ENCODE measurements around the gene CASD1.

Gene CASD1

GRCh38 chr7:94491410-94491809, 18.2 kb upstream of the CASD1 start:
- no peaks in the 10 kb centered on the region for H3K27me3 ChIP-seq (ENCODE audit: insufficient read depth, low read length)
- no peaks in the 10 kb centered on the region for H3K4me1 ChIP-seq (ENCODE audit: control insufficient read depth, insufficient read depth, low read length, unreplicated experiment)
- H3K79me2 ChIP-seq (ENCODE audit: control insufficient read depth, insufficient read depth, low read length, unreplicated experiment), result no peaks in the 10 kb centered on the region
- no peak overlapping the region for H3K27ac ChIP-seq (ENCODE audit: low read depth, low read length)
- H2AFZ ChIP-seq (ENCODE audit: low read length, unreplicated experiment), result no peak overlapping the region
- H3K4me3 ChIP-seq (ENCODE audit: low read depth, low read length), result no peak overlapping the region
- H3K36me3 ChIP-seq (ENCODE audit: insufficient read depth, low read length), result no peaks in the 10 kb centered on the region

- H3K4me1 ChIP-seq (ENCODE audit: control insufficient read depth, insufficient read depth, low read length, unreplicated experiment), result no peaks in the 10 kb centered on the region
These were observed 17.0 kb upstream of the CASD1 start for GRCh38 chr7:94492601-94493000.

GRCh38 chr7:94497874-94498670, 11.5 kb upstream of the CASD1 start:
- Histone ChIP-seq H3K27ac (ENCODE audit: low read depth, low read length) (no peak overlapping the region), H3K4me1 (ENCODE audit: control insufficient read depth, insufficient read depth, low read length, unreplicated experiment) (no peaks in the 10 kb centered on the region), H3K36me3 (ENCODE audit: insufficient read depth, low read length) (no peaks in the 10 kb centered on the region), H3K27me3 (ENCODE audit: insufficient read depth, low read length) (no peaks in the 10 kb centered on the region), H3K4me3 (ENCODE audit: low read depth, low read length) (no peak overlapping the region), H2AFZ (ENCODE audit: low read length, unreplicated experiment) (no peak overlapping the region), H3K79me2 (ENCODE audit: control insufficient read depth, insufficient read depth, low read length, unreplicated experiment) (no peaks in the 10 kb centered on the region)

More at GRCh38 chr7:94492601-94493000, 17.0 kb upstream of the CASD1 start:
- Histone ChIP-seq H3K4me3 (ENCODE audit: low read depth, low read length) (no peak overlapping the region), H2AFZ (ENCODE audit: low read length, unreplicated experiment) (no peak overlapping the region), H3K79me2 (ENCODE audit: control insufficient read depth, insufficient read depth, low read length, unreplicated experiment) (no peaks in the 10 kb centered on the region), H3K27me3 (ENCODE audit: insufficient read depth, low read length) (no peaks in the 10 kb centered on the region), H3K36me3 (ENCODE audit: insufficient read depth, low read length) (no peaks in the 10 kb centered on the region), H3K27ac (ENCODE audit: low read depth, low read length) (no peak overlapping the region)

- Histone ChIP-seq H2AFZ (ENCODE audit: low read length, unreplicated experiment) (no peak overlapping the region), H3K27ac (ENCODE audit: low read depth, low read length) (no peak overlapping the region), H3K27me3 (ENCODE audit: insufficient read depth, low read length) (no peaks in the 10 kb centered on the region), H3K36me3 (ENCODE audit: insufficient read depth, low read length) (no peaks in the 10 kb centered on the region), H3K79me2 (ENCODE audit: control insufficient read depth, insufficient read depth, low read length, unreplicated experiment) (no peaks in the 10 kb centered on the region), H3K4me3 (ENCODE audit: low read depth, low read length) (no peak overlapping the region), H3K4me1 (ENCODE audit: control insufficient read depth, insufficient read depth, low read length, unreplicated experiment) (no peaks in the 10 kb centered on the region)
These were observed 10.7 kb upstream of the CASD1 start for GRCh38 chr7:94498918-94499317.

- no peak overlapping the region for H3K4me3 ChIP-seq (ENCODE audit: low read depth, low read length)
- no peaks in the 10 kb centered on the region for H3K36me3 ChIP-seq (ENCODE audit: insufficient read depth, low read length)
- H3K79me2 ChIP-seq (ENCODE audit: control insufficient read depth, insufficient read depth, low read length, unreplicated experiment), result peaks cover 15% of the 10 kb centered on the region
- no peak overlapping the region for H2AFZ ChIP-seq (ENCODE audit: low read length, unreplicated experiment)
- peaks cover 10% of the 10 kb centered on the region for H3K4me1 ChIP-seq (ENCODE audit: control insufficient read depth, insufficient read depth, low read length, unreplicated experiment)
- H3K27me3 ChIP-seq (ENCODE audit: insufficient read depth, low read length), result no peaks in the 10 kb centered on the region
- no peak overlapping the region for H3K27ac ChIP-seq (ENCODE audit: low read depth, low read length)
These were observed 2.1 kb upstream of the CASD1 start for GRCh38 chr7:94507462-94507861.

- Histone ChIP-seq H3K27ac (ENCODE audit: low read depth, low read length) (no peak overlapping the region), H3K4me1 (ENCODE audit: control insufficient read depth, insufficient read depth, low read length, unreplicated experiment) (peaks cover 10% of the 10 kb centered on the region), H3K4me3 (ENCODE audit: low read depth, low read length) (no peak overlapping the region), H3K79me2 (ENCODE audit: control insufficient read depth, insufficient read depth, low read length, unreplicated experiment) (peaks cover 16% of the 10 kb centered on the region), H3K27me3 (ENCODE audit: insufficient read depth, low read length) (no peaks in the 10 kb centered on the region), H3K36me3 (ENCODE audit: insufficient read depth, low read length) (no peaks in the 10 kb centered on the region), H2AFZ (ENCODE audit: low read length, unreplicated experiment) (no peak overlapping the region)
These were observed 1.6 kb upstream of the CASD1 start for GRCh38 chr7:94507962-94508361.

GRCh38 chr7:94509887-94510581, 425 bp downstream of the CASD1 start:
- Histone ChIP-seq H3K4me1 (ENCODE audit: control insufficient read depth, insufficient read depth, low read length, unreplicated experiment) (peaks cover 10% of the 10 kb centered on the region), H3K4me3 (ENCODE audit: low read depth, low read length) (peak overlapping the region; percentile 94), H3K79me2 (ENCODE audit: control insufficient read depth, insufficient read depth, low read length, unreplicated experiment) (peaks cover 32% of the 10 kb centered on the region), H3K27ac (ENCODE audit: low read depth, low read length) (0 out of 2 replicates have a peak overlapping the region, but pooled peaks have one; percentile 7), H3K27me3 (ENCODE audit: insufficient read depth, low read length) (no peaks in the 10 kb centered on the region), H2AFZ (ENCODE audit: low read length, unreplicated experiment) (peak overlapping the region; percentile 99), H3K36me3 (ENCODE audit: insufficient read depth, low read length) (no peaks in the 10 kb centered on the region)

- no peak overlapping the region for H3K27ac ChIP-seq (ENCODE audit: low read depth, low read length)
- peaks cover 39% of the 10 kb centered on the region for H3K79me2 ChIP-seq (ENCODE audit: control insufficient read depth, insufficient read depth, low read length, unreplicated experiment)
- peak overlapping the region; percentile 94 for H3K4me3 ChIP-seq (ENCODE audit: low read depth, low read length)
- H3K4me1 ChIP-seq (ENCODE audit: control insufficient read depth, insufficient read depth, low read length, unreplicated experiment), result peaks cover 10% of the 10 kb centered on the region
- H2AFZ ChIP-seq (ENCODE audit: low read length, unreplicated experiment), result peak overlapping the region; percentile 99
- no peaks in the 10 kb centered on the region for H3K27me3 ChIP-seq (ENCODE audit: insufficient read depth, low read length)
- H3K36me3 ChIP-seq (ENCODE audit: insufficient read depth, low read length), result no peaks in the 10 kb centered on the region
These were observed 1.2 kb downstream of the CASD1 start for GRCh38 chr7:94510582-94511496.

- no peak overlapping the region for H3K4me3 ChIP-seq (ENCODE audit: low read depth, low read length)
- H3K36me3 ChIP-seq (ENCODE audit: insufficient read depth, low read length), result no peaks in the 10 kb centered on the region
- H2AFZ ChIP-seq (ENCODE audit: low read length, unreplicated experiment), result no peak overlapping the region
- no peaks in the 10 kb centered on the region for H3K27me3 ChIP-seq (ENCODE audit: insufficient read depth, low read length)
- peaks cover 10% of the 10 kb centered on the region for H3K4me1 ChIP-seq (ENCODE audit: control insufficient read depth, insufficient read depth, low read length, unreplicated experiment)
- no peak overlapping the region for H3K27ac ChIP-seq (ENCODE audit: low read depth, low read length)
- H3K79me2 ChIP-seq (ENCODE audit: control insufficient read depth, insufficient read depth, low read length, unreplicated experiment), result peaks cover 39% of the 10 kb centered on the region
These were observed 2.1 kb downstream of the CASD1 start for GRCh38 chr7:94511718-94512117.

- H2AFZ ChIP-seq (ENCODE audit: low read length, unreplicated experiment), result no peak overlapping the region
- H3K27ac ChIP-seq (ENCODE audit: low read depth, low read length), result no peak overlapping the region
- H3K36me3 ChIP-seq (ENCODE audit: insufficient read depth, low read length), result no peaks in the 10 kb centered on the region; the same call in 1 of the 2 replicates
- no peak overlapping the region for H3K4me3 ChIP-seq (ENCODE audit: low read depth, low read length)
- H3K27me3 ChIP-seq (ENCODE audit: insufficient read depth, low read length), result no peaks in the 10 kb centered on the region
- peaks cover 10% of the 10 kb centered on the region for H3K4me1 ChIP-seq (ENCODE audit: control insufficient read depth, insufficient read depth, low read length, unreplicated experiment)
- H3K79me2 ChIP-seq (ENCODE audit: control insufficient read depth, insufficient read depth, low read length, unreplicated experiment), result peaks cover 39% of the 10 kb centered on the region
These were observed 3.3 kb downstream of the CASD1 start for GRCh38 chr7:94512735-94513564.

All from ACC112 (cell line).